Lower leg skin (tissue), 3 donors: ENCODE data around the gene SKIDA1.

Experiments used
- CTCF ChIP-seq, 3 donors: fragments of 450-650 bp; IDR thresholded peaks; one replicate each; pipeline ENCODE4 v1.5.1; 2016; ENCODE audit warnings: antibody characterized with exemption in 3 of 3, mild to moderate bottlenecking in 3 of 3, moderate library complexity in 2 of 3
- POLR2A ChIP-seq, 2 donors: fragments of 450-650 bp; IDR thresholded peaks; one replicate each; pipeline ENCODE4 v1.6.1; 2016 to 2017; ENCODE audit warnings: antibody characterized with exemption in 2 of 2, mild to moderate bottlenecking in 1 of 2, moderate library complexity in 1 of 2

- TF ChIP-seq CTCF (IDR thresholded peaks at IDR 0.05) (no peak), POLR2A (IDR thresholded peaks at IDR 0.05) (no peak)
Observed at GRCh38 chr10:21516242-21517131, 9.0 kb downstream of the SKIDA1 start.
